NCI-H1930 (cell line): ENCODE measurements around the gene TMEM120B.
A peak's percentile ranks its signal among the peaks of the same experiment; 100 is the strongest.
"Not testable (repeated sequence)": the region's sequence is repeated elsewhere in the genome, so short reads cannot be mapped to it uniquely, and the experiment has no call there.

Experiments
- DNase-seq, 2 experiments: peaks; one replicate each; lab custom pipeline; 2025; lab: John Stamatoyannopoulos, UW

Gene TMEM120B

DNA sequence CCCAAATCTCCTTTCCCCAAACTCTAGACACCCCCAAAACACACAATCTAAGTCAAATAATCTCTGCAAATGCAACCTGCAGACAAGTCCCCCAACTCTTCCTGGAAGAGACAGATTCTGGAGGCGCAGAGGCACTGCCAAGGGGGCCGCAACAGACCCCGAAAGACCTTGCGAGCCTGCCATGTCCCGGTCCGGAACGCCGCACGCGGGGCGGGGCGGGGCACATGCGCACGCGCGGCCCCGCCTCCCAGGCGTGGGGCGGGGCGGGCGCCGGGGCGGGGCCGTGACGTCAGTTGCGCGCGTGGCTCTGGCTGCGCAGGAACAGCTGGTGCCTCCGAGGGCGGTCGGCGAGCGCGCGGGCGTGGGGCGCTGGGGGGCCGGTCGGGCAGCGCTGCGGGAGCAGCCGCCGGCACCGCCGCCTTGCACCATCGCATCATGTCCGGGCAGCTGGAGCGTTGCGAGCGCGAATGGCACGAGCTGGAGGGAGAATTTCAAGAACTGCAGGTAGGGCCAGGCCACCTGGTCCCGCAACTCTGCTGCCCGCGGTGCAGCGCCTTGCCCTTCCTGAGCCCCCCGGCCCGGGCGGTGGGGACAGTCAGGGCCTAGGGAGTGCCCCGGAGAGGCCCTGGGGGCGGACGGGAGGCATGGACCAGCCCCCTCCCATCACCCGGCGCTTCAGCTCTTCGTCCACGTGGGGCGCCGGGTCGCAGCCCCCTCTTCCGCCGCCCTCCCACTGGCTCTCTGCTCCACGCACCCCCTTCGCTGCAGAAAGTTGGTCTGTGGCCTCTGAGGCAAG lies at the start of gene TMEM120B:
Gene TMEM120B (plus strand): TSS at position 292 of the 796 bp plus-strand sequence. CDS start 144 bp downstream, at position 436.
- DNase-seq, result peak; percentile 46 to 81

DNA sequence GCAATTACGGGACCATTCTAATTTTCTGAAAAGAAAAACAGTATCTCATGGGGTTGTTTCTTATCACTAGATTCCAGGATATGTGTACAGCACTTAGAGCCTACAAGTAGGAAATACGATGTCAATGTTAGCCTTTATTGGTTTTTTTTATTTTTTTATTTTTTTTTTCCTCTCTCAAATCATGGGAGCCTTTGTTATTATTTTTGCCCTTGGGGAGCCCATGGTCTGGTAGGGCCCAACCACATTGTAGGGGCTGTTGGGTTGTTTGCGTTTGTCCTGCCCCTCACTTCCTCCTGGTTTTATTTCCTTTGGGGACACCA lies 49.0 kb upstream of the TMEM120B start:
- no peak for DNase-seq

DNA sequence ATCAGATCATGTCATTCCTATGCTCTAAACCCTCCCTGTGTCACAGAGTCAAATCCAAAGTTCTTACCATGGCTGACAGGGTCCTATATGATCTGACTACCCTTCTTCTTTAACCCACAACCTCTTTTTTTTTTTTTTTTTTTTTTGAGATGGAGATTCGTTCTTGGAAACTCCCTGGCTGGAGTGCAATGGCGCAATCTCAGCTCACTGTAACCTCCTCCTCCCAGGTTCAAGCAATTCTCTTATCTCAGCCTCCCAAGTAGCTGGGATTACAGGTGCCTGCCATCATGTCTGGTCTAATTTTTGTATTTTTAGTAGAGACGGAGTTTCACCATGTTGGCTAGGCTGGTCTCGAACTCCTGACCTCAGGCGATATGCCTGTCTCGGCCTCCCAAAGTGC lies 45.7 kb upstream of the TMEM120B start:
- not testable (repeated sequence) for DNase-seq

DNA sequence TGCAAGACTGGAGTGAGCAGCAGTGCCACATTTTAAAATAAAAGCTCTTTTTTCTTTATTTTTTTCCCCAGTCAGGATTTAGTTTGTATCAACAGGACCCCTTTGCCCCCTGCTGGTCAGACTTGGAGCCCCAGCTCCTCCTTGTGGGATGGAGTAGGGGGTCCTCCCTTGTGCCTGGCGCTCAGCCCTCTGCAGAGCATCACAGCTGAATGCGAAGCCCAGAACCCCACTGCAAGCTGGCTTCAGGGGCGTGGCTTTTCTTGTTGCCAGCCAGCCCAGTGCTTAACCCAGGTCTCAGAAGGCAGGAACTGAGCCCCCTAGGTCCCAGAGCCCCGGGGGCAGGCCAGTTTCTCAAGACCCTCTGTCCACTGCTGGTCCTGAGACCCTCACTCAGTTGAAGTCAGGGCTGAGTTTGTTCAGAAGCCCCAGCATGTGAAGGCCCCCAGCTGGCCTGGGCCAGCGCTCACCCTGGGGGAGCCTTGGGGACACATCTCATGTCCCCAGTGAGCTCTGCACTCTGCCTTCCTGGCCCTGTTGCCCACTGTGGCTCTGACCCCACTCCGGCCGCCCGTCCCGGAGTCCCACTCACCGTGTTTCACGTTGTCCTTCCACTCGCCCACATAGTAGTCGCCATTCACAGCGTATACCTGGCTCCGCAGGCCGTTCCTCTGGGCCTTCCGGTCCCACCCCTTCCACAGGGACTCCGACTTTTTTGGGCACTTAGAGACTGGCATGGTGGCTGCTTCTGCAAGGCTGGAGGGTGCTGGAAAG lies 43.6 kb upstream of the TMEM120B start:
- DNase-seq, result no peak

DNA sequence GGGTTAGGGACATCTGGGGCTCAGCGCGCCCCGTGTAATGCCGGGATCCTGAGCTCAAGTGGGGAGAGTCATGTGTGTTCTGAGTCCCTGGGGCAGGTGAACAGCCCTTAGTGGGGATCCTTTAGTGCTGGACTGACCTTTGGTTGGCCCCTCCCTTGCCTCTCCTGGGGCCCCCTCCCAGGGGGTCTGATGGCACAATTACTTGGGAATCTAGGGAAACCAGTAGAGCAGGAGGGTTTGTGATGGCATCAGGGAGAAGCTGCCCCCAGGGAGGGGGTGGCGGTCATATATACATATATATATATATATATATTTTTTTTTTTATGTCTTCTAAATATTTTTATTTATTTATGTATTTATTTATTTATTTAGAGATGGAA lies 43.0 kb upstream of the TMEM120B start, which contains the start of gene MORN3:
Gene MORN3 (minus strand): TSS at position 134 of the 380 bp plus-strand sequence. CDS start 171 bp downstream, outside the sequence.
- DNase-seq, result no peak

DNA sequence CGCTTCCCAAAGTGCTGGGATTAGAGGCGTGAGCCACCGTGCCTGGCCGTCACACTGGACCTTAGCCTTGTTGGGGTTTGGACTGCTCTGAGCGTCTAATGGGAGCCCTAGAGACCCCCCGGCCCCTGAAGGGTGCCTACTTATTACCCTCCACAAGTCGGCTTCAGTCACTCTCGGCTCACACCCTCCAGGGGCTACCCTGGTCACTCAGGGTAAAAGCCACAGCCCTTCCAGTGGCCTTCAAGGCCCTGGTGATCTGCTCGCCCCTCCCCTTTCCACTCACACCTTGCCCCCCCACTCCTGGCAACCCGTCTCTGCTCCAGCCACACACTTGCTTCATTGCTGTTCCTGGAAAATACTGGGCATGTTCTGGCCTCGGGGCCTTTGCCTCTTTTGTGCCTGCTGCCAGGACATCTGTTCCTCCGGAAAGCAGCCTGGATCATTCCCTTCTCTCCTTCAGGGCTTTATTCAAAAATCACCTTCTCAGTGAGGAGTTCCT lies 39.5 kb upstream of the TMEM120B start:
- DNase-seq, result no peak

DNA sequence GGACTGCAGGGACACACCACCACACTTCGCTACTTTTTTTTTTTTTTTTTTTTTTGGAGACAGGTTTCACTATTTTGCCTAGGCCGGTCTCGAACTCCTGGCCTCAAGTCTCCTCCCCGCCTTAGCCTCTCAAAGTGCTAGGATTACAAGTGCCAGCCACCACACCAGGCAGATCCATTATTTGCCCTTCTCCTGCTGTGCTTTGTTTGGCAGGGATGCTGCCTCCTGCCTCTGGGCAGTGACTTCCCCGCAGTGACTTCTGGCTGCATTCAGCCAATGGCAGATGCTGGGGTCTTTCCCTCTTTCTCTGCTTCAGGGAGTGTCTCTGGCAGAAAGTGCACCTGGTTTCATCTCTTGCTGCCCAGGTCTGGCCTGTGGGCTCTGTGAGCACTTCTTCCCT lies 36.4 kb upstream of the TMEM120B start:
- no peak for DNase-seq

DNA sequence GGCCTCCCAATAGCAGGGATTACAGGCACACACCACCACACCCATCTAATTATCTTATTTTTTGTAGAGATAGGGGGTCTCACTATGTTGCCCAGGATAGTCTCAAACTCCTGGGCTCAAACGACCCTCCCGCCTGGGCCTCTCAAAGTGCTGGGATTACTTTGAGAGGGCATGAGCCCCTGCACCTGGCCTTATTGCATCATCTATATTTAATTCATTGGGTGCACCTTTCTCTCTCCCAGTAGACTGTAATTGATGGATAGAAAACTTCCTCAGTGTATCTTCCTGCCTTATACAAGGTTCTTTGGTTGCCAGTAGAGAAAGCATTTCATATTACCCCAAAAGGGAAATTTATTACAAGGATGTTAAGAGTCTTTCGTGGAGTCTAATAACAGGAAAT lies 34.2 kb upstream of the TMEM120B start:
- DNase-seq, result no peak

DNA sequence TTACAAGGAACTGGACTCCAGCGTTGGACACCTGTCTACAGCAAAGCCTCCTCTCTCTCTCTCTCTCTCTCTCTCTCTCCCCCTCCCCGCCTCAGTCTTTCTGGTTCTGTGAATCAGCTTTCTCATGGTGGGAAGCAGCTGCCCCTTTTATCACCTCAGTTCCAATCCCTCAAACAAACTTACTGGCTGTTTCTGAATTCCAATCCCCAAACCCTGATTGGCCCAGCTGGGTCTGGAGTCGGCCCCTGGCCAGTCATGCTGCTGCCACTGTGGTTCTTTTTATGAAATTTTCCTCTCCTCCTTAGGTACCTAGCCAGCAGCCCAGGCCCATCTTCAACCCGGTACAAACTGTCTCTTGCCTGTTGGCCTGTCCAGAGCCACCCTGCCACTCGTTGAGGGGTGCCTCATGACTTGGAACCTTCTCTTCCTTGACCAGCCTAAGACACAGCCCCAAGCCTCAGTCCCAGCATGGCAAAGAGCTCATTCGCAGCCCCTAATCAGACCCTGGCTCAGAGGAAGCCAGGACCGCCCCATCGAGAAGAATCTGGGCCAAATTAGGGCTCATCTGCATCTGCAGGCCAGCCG lies 33.7 kb upstream of the TMEM120B start:
- no peak for DNase-seq

DNA sequence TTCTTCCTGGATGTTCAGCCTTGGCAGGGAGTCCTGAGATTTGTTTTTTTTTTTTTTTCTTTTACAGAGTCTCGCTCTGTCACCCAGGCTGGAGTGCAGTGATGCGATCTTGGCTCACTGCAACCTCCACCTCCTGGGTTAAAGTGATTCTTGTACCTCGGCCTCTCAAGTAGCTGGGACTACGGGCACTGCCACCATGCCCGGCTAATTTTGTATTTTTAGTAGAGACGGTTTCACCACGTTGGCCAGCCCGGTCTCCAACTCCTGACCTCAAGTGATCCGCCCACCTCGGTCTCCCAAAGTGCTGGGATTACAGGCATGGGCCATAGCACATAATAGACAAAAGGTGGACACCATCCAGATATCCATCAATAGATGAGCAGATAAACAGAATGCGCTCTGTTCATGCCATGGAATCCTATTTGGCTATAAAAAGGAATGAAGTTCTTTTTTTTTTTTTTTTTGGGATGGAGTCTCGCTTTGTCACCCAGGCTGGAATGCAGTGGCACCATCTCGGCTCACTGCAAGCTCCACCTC lies 32.8 kb upstream of the TMEM120B start:
- DNase-seq, result not testable (repeated sequence)

DNA sequence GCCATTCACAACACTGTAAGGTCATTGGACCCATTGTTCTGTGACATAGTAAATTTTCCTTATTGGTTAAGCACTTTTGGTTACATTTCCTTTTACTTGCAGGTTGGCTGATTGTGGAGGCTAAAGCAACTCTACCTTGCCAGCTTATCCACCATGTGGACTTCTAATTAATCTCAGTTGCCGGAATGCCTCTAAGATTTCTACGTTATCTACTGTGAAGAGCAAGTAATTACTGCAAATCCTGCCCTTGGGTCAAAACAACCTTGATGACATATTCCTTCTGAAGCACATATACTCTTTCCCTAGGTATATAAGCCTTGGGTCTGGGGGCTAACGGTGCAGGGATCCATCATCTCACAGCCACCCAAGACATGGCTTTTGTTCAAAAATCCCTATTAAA lies 23.6 kb upstream of the TMEM120B start:
- DNase-seq, result no peak

DNA sequence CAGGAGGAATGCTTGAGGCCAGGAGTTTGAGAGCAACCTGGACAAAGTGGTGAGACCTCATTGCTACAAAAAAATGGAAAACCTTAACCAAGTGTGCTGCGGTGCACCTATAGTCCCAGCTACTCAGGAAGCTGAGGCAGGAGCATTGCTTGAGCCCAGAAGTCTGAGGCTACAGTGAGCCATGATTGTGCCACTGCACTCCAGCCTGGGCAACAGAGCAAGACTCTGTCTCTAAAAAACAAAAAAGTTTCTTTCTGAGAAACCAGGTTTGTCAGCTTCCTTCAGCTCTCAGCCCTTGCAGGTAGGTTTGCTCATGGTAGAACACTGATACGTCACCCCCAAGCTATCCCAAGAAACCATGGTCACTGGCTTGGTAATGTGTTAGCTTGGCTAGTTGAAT lies 23.1 kb upstream of the TMEM120B start:
- no peak for DNase-seq

DNA sequence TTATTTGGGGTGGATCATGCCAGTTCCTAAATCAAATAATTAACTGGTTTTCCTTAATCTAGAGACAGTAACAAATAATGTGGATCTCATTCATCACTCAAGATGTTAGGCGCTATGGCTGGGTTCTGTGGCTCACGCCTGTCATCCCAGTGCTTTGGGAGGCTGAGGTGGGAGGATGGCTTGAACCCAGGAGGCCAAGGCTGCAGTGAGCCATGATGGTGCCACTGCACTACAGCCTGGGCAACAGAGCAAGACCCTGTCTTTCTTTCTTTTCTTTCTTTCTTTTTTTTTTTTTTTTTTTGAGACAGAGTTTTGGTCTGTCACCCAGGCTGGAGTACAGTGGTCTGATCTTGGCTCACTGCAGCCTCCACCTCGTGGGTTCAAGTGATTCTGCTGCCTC lies 19.8 kb upstream of the TMEM120B start:
- DNase-seq, result not testable (repeated sequence)

DNA sequence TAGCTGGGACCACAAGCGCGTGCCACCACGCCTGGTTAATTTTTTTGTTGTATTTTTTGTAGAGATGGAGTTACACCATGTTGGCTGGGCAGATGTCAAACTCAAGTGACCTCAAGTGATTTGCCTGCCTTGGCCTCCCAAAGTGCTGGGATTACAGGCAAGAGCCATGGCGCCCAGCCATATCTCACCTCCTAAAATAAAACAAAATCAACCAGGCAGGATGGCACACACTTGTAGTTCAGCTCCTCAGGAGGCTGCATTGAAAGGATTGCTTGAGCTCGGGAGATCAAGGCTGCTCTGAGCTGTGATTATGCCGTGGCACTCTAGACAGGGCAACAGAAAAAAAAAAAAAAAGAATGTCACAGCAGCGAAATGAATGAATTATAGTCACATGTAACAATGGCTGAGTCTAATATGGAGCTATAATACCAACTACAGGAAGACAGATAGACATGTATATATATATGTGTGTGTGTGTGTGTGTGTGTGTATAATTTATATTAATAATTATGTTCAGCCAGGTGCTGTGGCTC lies 19.3 kb upstream of the TMEM120B start:
- no peak for DNase-seq

DNA sequence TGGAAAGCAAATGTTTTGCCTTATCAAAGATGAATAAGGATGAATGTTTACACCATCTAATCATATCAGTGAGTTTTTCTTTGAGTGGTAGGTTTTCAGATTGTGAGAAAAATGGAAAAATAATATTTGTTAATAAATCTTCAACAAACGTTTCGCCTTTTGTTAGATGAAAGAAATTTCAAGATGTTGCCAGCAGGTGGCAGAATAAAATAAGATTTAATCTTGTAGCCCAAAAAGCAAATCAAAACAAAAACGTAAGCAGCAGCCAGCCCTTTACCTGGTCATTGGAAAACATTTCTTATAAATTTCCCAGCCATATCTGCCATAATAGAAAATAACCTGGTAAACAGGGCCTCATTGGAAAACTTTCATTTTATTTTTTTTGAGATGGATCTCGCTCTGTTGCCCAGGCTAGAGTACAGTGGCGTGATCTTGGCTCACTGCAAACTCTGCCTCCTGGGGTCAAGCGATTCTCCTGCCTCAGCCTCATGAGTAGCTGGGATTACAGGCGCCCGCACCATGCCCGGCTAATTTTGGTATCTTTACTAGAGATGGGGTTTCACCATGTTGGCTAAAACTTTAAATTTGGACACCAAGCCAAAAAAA lies 15.4 kb upstream of the TMEM120B start:
- DNase-seq, result peak in 1 of 2 experiments; percentile 36

DNA sequence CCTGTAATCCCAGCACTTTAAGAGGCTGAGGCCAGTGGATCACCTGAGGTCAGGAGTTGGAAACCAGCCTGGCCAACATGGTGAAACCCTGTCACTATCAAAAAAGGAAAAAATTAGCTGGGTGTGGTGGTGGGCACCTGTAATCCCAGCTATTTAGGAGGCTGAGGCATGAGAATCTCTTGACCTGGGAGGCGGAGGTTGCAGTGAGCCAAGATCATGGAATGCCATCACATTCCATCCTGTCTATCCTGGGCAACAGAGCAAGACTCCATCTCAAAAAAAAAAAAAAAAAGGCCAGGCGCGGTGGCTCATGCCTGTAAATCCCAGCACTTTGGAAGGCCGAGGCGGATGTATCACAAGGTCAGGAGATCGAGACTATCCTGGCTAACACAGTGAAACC lies 14.7 kb upstream of the TMEM120B start:
- not testable (repeated sequence) for DNase-seq

DNA sequence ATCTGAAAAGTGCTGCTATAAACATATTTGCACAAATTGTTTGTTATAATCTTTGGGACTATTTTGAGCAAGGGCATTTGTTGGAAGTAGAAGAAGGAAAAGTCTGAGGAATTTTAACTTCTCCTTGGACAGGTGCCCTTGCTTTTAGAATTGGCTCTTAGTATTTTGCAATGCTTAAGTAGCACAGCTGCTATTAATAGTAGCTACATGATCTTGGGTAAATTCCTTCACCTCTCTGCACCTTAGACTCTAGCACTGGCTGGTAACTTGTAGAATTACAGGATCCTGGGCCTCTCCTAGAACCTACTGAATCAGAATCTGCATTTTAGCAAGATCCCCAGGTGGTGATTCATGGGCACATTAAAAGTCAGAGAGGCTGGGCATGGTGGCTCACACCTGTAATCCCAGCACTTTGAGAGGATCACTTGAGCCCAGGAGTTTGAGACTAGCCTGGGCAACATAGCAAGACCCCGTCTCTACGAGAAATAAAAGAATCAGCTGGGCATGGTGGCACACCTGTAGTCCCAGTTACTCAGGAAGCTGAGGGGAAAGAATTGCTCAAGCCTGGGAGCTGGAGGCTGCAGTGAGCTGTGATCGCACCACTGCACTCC lies 10.8 kb upstream of the TMEM120B start:
- no peak for DNase-seq

DNA sequence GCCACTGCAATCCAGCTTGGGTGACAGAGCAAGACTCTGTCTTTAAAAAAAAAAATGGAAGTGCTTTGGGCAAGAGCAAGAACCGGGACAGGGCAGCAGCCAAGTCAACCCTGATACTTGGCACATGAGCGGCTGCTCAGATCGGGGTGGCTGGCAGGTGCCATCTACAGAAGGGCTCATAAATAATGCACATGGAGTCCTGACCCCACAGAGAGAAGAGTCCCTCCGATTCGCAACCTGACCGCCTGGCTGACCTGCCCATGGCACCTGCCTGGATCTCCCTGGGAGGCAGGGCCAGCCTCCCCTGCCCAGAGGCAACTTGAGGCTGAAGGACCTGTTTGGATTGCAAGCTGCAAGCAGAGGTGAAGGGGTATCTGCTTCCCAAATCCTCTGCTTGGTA lies 9.6 kb upstream of the TMEM120B start:
- no peak for DNase-seq

DNA sequence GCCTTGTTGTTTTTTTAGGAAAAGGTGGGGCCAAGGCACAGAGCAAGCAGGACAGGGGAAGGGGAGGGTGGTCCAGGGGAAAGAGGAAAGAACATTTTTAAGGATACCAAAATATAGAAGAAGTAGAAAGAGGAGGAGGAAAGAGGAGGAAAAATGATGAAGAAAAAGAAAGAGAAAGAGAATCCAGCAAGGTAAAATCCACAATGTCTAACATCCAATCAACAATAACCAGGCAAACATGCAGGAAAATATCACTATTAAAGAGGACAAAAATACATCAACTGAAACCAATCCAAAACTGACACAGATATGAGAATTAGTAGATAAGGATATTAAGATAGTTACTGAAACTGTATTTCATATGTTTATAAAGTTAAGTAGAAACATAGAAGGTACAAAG lies 7.0 kb upstream of the TMEM120B start:
- DNase-seq, result no peak

DNA sequence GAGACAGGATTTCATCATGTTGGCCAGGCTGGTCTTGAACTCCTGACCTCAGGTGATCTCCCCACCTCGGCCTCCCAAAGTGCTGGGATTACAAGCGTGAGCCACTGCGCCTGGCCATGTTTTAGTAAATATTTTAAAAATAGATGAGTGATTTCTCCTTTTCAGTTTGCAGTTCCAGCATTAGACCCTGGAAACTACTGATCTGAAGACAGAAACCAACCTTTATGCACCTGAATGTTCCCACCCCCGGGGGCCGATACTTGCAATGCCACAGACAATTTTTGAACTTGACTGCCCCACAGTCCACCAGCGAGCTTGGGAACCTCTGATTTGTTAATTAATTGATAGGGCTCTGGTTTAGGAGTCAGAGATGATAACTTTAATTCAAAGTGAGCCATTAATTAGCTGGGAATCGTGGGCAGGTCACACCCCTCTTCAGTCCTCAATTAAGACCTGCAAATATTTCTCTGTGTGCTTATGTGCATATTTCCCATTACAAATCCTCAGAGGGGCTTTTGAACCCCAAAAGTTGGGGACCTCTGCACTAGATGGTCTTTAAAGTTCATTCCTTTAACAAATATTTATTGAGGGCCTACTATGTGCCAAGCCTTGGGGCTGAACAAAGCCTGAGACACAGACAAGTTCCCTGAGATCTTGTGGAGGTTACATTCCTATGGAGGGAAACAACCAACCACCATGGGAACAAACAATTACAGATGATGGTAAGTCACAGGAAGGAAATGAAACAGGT lies 4.1 kb upstream of the TMEM120B start:
- no peak for DNase-seq

DNA sequence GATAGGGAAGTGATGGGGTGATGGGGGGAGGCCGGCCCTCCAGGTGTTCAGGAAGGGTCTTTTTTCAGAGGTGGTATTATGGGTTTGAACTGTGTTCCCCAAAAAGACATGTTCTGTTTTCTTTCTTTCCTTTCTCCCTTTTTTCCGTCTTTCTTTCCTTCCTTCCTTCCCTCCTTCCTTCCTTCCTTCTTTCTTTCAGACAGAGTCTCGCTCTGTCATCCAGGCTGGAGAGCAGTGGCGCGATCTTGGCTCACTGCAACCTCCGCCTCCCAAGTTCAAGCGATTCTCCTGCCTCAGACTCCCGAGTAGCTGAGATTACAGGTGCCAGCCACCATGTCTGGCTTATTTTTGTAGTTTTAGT lies 3.5 kb upstream of the TMEM120B start:
- DNase-seq, result not testable (repeated sequence)
